Panc1 (cell line): ENCODE results near the gene OR10P1. TPM values are rescaled to one million over a fixed set of nuclear protein-coding genes. Genes with fewer than 3 reads are reported as not detected.

ENCODE experiments used
- ATAC-seq: fragments of 200-7000 bp; cut with Tn5 transposase; 2 replicates; pipeline ENCODE4 v1.9.1; 2020; ENCODE audit warnings: mild to moderate bottlenecking, moderate library complexity
- BruUV-seq: library from RNA; stranded (reverse); fragments of 400-500 nt; replicated peaks from 2 replicates; lab custom pipeline; 2021; lab: Mats Ljungman, UMichigan
- CTCF ChIA-PET: fragments of 300-600 bp; sonication (Branson Sonifier 250); formaldehyde crosslinking; loops from one replicate; lab custom pipeline; 2022; ENCODE audit warnings: antibody characterized with exemption; lab: Charles Lee
- POLR2A ChIA-PET: fragments of 300-600 bp; sonication (Branson Sonifier 250); formaldehyde crosslinking; loops from one replicate; lab custom pipeline; 2022; ENCODE audit warnings: antibody characterized with exemption; lab: Charles Lee
- DNase-seq: peaks from one replicate; pipeline ENCODE4 v3.0.0-alpha.2; 2010; ENCODE audit warnings: low read depth, low spot score
- H3K27ac ChIP-seq: 2 replicates; pipeline ENCODE4 v1.5.1; 2011; ENCODE audit warnings: mild to moderate bottlenecking, low read length, inconsistent platforms
- H3K27me3 ChIP-seq: fragments of 200-500 bp; sonication (Bioruptor generic); 2 replicates; pipeline ENCODE4 v1.6.0; 2014; ENCODE audit warnings: low read length, inconsistent platforms; ENCODE audit not compliant: control insufficient read depth, insufficient read depth
- H3K36me3 ChIP-seq: fragments of 200-500 bp; sonication (Bioruptor generic); 2 replicates; pipeline ENCODE4 v1.5.1; 2014; ENCODE audit warnings: inconsistent platforms, mild to moderate bottlenecking, low read length, moderate library complexity; ENCODE audit not compliant: control insufficient read depth, insufficient read depth
- H3K4me1 ChIP-seq: 2 replicates; pipeline ENCODE4 v1.5.1; 2011; ENCODE audit warnings: inconsistent platforms, mild to moderate bottlenecking, low read length, moderate library complexity; ENCODE audit not compliant: control insufficient read depth, insufficient read depth
- H3K4me3 ChIP-seq, 2 experiments: 2 replicates each; pipeline ENCODE4 v1.5.1; 2011 to 2012; ENCODE audit warnings: low read depth in 2 of 2, low read length in 2 of 2, mild to moderate bottlenecking in 2 of 2, inconsistent platforms in 1 of 2, moderate library complexity in 1 of 2
- H3K9me3 ChIP-seq: fragments of 200-500 bp; sonication (Bioruptor generic); 2 replicates; pipeline ENCODE4 v1.5.1; 2014; ENCODE audit warnings: low read depth, mild to moderate bottlenecking, inconsistent platforms, low read length, moderate library complexity; ENCODE audit not compliant: control insufficient read depth, insufficient read depth
- POLR2AphosphoS5 ChIP-seq: IDR thresholded peaks from 2 replicates; pipeline ENCODE4 v1.6.1; 2012; ENCODE audit warnings: mild to moderate bottlenecking, low read depth, low read length, moderate library complexity
- SIN3A ChIP-seq: IDR thresholded peaks from 2 replicates; pipeline ENCODE4 v1.6.1; 2012; ENCODE audit warnings: low read depth, mild to moderate bottlenecking, low read length, moderate library complexity, borderline replicate concordance; ENCODE audit not compliant: insufficient read depth
- TCF7L2 ChIP-seq: IDR thresholded peaks from 2 replicates; pipeline ENCODE4 v1.6.1; 2011; ENCODE audit warnings: mild to moderate bottlenecking, low read depth, low read length, inconsistent platforms
- in situ Hi-C: cut with HindIII; loops from 2 replicates; pipeline ENCODE4 v1.10.0; 2016; ENCODE audit warnings: low sequenced_read_pairs, low pct_unique_long_range_greater_than_20kb
- intact Hi-C: fragments of 100-400 bp; cut with micrococcal nuclease; formaldehyde crosslinking; loops from one replicate; pipeline ENCODE4 v1.10.0; 2022; ENCODE audit not compliant: unreplicated experiment
- total RNA-seq: library from RNA; stranded (reverse); gene quantifications from one replicate; pipeline ENCODE4 v1.2.1, GENCODE V29; 2021; ENCODE audit not compliant: unreplicated experiment
- TF ChIP-seq, protein P1 (sequence below), 2 experiments: IDR thresholded peaks; 2 replicates each; pipeline ENCODE4 v1.6.1; 2011 to 2012; ENCODE audit warnings: low read depth in 2 of 2, control low read depth in 1 of 2, low read length in 1 of 2, mild to moderate bottlenecking in 1 of 2, moderate library complexity in 1 of 2; ENCODE audit not compliant: insufficient read depth in 1 of 2
- TF ChIP-seq, protein P2 (sequence below): fragments of 450-650 bp; IDR thresholded peaks from 2 replicates; pipeline ENCODE4 v1.5.1; 2017; ENCODE audit warnings: mild to moderate bottlenecking

OR10P1 gene
- total RNA-seq, 1 experiment from 2014 or later = not detected

DNA sequence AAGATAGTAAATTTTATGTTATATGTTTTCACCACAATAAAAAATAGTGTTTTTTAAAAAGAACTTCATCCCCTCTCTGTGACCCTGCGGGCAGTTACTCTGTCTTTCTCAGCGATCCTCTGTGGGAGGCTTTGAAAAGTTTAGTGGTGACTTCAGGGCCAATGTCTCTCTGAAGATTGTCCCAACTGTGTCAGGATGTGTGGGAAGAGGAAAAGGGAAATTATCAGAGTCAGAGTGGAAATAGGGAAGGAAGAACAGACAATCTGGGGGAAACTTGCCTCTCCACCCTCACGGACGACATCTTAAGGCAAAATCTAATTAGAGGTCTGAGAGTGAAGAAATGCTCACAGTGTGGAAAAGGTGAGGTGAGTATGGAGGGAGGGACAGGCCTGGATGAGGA lies 3.5 kb upstream of the OR10P1 start:
- Histone ChIP-seq H3K27me3 (peaks cover 2% of the 10 kb centered on the region; the same call in 1 of the 2 replicates), H3K9me3 (no peaks in the 10 kb centered on the region), H3K4me3 (no peak overlapping the region), H3K36me3 (no peaks in the 10 kb centered on the region), H3K4me1 (no peaks in the 10 kb centered on the region), H3K27ac (no peak overlapping the region)
- TF ChIP-seq, protein P1, sequence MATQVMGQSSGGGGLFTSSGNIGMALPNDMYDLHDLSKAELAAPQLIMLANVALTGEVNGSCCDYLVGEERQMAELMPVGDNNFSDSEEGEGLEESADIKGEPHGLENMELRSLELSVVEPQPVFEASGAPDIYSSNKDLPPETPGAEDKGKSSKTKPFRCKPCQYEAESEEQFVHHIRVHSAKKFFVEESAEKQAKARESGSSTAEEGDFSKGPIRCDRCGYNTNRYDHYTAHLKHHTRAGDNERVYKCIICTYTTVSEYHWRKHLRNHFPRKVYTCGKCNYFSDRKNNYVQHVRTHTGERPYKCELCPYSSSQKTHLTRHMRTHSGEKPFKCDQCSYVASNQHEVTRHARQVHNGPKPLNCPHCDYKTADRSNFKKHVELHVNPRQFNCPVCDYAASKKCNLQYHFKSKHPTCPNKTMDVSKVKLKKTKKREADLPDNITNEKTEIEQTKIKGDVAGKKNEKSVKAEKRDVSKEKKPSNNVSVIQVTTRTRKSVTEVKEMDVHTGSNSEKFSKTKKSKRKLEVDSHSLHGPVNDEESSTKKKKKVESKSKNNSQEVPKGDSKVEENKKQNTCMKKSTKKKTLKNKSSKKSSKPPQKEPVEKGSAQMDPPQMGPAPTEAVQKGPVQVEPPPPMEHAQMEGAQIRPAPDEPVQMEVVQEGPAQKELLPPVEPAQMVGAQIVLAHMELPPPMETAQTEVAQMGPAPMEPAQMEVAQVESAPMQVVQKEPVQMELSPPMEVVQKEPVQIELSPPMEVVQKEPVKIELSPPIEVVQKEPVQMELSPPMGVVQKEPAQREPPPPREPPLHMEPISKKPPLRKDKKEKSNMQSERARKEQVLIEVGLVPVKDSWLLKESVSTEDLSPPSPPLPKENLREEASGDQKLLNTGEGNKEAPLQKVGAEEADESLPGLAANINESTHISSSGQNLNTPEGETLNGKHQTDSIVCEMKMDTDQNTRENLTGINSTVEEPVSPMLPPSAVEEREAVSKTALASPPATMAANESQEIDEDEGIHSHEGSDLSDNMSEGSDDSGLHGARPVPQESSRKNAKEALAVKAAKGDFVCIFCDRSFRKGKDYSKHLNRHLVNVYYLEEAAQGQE (IDR thresholded peaks at IDR 0.05; ENCODE audit: insufficient read depth in 1 of 2, low read depth in 2 of 2, low read length in 1 of 2) = no peak
- TF ChIP-seq TCF7L2 = no peak
- no peak for ATAC-seq
- intact Hi-C loops (no loop called here), in situ Hi-C loops (no loop called here)
- no peak for DNase-seq
- ChIA-PET CTCF (no interaction called here), POLR2A (no interaction called here)
- no TSS peak for BruUV-seq

DNA sequence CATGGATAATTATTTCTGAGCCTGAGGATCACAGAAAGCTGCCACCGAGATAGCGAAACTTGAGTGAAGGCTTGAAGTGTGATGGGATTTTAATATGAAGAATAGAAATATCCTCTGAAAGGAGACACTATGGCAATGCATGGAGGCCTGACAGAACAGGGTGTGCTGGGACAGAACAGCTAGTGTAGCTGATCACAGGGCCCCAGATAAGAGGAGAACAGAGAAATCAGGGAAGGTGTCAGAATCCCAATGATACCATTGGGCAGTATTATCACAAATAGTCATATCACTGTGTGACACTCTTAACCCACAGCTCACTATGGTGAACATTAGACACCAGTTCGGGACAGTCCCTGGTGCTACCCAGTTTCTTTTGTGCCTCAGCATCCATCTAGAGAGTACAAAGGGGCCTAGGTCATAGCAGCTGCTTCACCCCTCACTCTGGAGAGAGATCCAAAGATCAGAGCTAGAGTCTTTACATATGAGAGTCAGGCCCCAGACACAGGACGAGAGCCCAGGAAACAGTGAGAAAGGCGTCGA lies 506 bp upstream of the OR10P1 start:
- no peaks in the 10 kb centered on the region for H3K9me3 ChIP-seq
- intact Hi-C loops = no loop called here
- H3K36me3 ChIP-seq = no peaks in the 10 kb centered on the region
- H3K27ac ChIP-seq = no peak overlapping the region
- in situ Hi-C loops = no loop called here
- TF ChIP-seq, protein P1 (IDR thresholded peaks at IDR 0.05; ENCODE audit: insufficient read depth in 1 of 2, low read depth in 2 of 2, low read length in 1 of 2) = no peak
- TF ChIP-seq, protein P2, sequence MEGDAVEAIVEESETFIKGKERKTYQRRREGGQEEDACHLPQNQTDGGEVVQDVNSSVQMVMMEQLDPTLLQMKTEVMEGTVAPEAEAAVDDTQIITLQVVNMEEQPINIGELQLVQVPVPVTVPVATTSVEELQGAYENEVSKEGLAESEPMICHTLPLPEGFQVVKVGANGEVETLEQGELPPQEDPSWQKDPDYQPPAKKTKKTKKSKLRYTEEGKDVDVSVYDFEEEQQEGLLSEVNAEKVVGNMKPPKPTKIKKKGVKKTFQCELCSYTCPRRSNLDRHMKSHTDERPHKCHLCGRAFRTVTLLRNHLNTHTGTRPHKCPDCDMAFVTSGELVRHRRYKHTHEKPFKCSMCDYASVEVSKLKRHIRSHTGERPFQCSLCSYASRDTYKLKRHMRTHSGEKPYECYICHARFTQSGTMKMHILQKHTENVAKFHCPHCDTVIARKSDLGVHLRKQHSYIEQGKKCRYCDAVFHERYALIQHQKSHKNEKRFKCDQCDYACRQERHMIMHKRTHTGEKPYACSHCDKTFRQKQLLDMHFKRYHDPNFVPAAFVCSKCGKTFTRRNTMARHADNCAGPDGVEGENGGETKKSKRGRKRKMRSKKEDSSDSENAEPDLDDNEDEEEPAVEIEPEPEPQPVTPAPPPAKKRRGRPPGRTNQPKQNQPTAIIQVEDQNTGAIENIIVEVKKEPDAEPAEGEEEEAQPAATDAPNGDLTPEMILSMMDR = no peak
- no peak for TF ChIP-seq SIN3A
- TF ChIP-seq TCF7L2 = no peak
- no peak for TF ChIP-seq POLR2AphosphoS5
- no peak overlapping the region for H3K4me3 ChIP-seq
- ATAC-seq (no peak), DNase-seq (no peak)
- H3K27me3 ChIP-seq = no peaks in the 10 kb centered on the region; the same call in 1 of the 2 replicates
- ChIA-PET CTCF (no interaction called here), POLR2A (no interaction called here)
- no TSS peak for BruUV-seq
- no peaks in the 10 kb centered on the region for H3K4me1 ChIP-seq
